HFFc6 (cell line): ENCODE measurements around the gene ADAM17. TPM values are rescaled to one million over a fixed set of nuclear protein-coding genes. Genes with fewer than 3 reads are reported as not detected.

ENCODE experiments used
- DNase-seq: peaks from one replicate; pipeline ENCODE4 v3.0.0-alpha.2; 2018
- H3K27ac Mint-ChIP-seq: 2 replicates; pipeline ENCODE4 v1.8.0; 2020; ENCODE audit warnings: mild to moderate bottlenecking, mixed read lengths
- H3K27me3 Mint-ChIP-seq: 2 replicates; pipeline ENCODE4 v1.8.0; 2021; ENCODE audit warnings: mild to moderate bottlenecking, moderate library complexity, mixed read lengths; ENCODE audit not compliant: insufficient read depth
- H3K36me3 Mint-ChIP-seq: 2 replicates; pipeline ENCODE4 v1.8.0; 2021; ENCODE audit warnings: low read depth, mixed read lengths
- H3K4me1 Mint-ChIP-seq: 2 replicates; pipeline ENCODE4 v1.8.0; 2020; ENCODE audit warnings: low read depth, mixed read lengths
- H3K4me3 Mint-ChIP-seq: 2 replicates; pipeline ENCODE4 v1.8.0; 2020; ENCODE audit warnings: mild to moderate bottlenecking, moderate library complexity, mixed read lengths
- H3K9me3 Mint-ChIP-seq: 2 replicates; pipeline ENCODE4 v1.8.0; 2020; ENCODE audit warnings: mild to moderate bottlenecking, mixed read lengths
- total RNA-seq, 6 experiments: library from RNA; stranded (reverse); fragmentation: NEBNext Ultra II Directional; extraction: Animal tissue kit (Norgen Biotek cat#: 25700); gene quantifications; 2 replicates in 1 of 6; 3 replicates in 5 of 6; pipeline ENCODE4 v1.2.3, GENCODE V29; 2021
- TF ChIP-seq, protein P1 (sequence below): fragments of 200-600 bp; sonication (generic); IDR thresholded peaks from 2 replicates; pipeline ENCODE4 v1.5.0; 2021; ENCODE audit warnings: antibody characterized with exemption, mild to moderate bottlenecking

The ADAM17 gene
- total RNA-seq, 6 experiments from 2014 or later: 16.0 to 20.0 (median 19.4) TPM

DNA sequence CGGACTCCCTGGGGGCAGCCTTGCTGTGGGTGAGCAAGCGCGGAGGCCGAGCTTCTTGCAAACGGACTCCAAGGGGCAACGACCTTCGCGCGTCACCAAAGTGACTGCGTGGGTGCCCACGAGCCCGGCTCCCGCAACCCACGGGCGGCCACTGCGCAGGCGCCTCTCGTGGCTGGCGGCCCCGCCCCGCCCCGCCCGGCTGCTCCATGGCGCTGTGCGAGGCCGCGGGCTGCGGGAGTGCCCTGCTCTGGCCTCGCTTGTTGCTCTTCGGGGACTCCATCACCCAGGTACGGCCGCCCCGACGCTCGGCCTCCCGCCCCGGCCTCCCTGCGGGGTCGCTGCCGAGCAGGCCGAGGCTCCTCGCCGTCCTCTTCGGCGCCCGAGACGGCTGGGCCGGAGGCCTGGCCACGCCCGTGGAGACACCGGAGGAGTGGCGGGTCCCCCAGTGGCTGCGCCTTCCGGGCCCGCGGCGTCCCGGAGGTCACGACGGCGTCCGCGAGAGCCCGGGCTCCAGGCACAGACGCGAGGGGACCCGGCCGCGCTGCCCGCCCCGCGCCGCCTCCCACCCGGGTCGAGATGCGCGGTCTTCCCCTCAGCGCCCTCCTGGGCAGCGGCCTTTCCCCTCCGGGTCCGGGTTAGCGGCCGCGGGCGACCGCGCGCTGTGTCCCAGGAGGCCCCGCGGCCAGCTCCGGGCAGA, 81.1 kb downstream of the ADAM17 start, which contains the start of gene IAH1:
IAH1 (plus strand) TSS at position 191 of the 697 bp plus-strand sequence; CDS start at position 207, 16 bp downstream.
- H3K4me3 Mint-ChIP-seq: peak within 1 kb of the TSS; percentile 86
- TF ChIP-seq, protein P1, sequence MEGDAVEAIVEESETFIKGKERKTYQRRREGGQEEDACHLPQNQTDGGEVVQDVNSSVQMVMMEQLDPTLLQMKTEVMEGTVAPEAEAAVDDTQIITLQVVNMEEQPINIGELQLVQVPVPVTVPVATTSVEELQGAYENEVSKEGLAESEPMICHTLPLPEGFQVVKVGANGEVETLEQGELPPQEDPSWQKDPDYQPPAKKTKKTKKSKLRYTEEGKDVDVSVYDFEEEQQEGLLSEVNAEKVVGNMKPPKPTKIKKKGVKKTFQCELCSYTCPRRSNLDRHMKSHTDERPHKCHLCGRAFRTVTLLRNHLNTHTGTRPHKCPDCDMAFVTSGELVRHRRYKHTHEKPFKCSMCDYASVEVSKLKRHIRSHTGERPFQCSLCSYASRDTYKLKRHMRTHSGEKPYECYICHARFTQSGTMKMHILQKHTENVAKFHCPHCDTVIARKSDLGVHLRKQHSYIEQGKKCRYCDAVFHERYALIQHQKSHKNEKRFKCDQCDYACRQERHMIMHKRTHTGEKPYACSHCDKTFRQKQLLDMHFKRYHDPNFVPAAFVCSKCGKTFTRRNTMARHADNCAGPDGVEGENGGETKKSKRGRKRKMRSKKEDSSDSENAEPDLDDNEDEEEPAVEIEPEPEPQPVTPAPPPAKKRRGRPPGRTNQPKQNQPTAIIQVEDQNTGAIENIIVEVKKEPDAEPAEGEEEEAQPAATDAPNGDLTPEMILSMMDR: peak; percentile 18; the same call in 1 of the 2 replicates
- H3K9me3 Mint-ChIP-seq: no peaks in the 10 kb centered on the region
- DNase-seq: peak; percentile 10
- H3K27me3 Mint-ChIP-seq: no peaks in the 10 kb centered on the region; the same call in 1 of the 2 replicates
- peaks cover 34% of the 10 kb centered on the region for H3K4me1 Mint-ChIP-seq
- H3K27ac Mint-ChIP-seq: peak within 1 kb of the TSS; percentile 83
- H3K36me3 Mint-ChIP-seq: peaks cover 51% of the 10 kb centered on the region

DNA sequence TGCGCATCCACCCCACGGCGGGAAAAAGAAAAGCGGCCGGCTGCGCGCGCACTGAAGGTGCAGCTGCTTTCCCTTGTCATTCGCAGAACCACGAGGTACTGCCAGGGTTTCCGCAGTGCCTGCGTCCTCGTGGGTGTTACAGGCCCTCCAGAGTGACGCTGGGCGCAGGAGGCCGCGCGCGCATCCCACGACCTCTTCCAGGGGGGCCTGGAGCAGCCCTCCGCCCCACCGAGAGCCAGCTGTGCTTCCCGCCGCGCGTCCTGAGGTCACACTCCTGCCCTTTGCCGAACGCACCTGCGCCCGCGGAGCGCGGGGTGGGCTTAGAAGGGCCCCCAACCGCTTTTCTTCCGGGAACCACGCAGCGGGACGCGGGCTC, 81.7 kb downstream of the ADAM17 start:
- TF ChIP-seq, protein P1: no peak
- Mint-ChIP-seq H3K9me3 (no peaks in the 10 kb centered on the region), H3K27me3 (no peaks in the 10 kb centered on the region; the same call in 1 of the 2 replicates), H3K4me3 (peak overlapping the region; percentile 75), H3K27ac (peak overlapping the region; percentile 61; the same call in 1 of the 2 replicates), H3K4me1 (peaks cover 29% of the 10 kb centered on the region), H3K36me3 (peaks cover 46% of the 10 kb centered on the region)
- no peak for DNase-seq

DNA sequence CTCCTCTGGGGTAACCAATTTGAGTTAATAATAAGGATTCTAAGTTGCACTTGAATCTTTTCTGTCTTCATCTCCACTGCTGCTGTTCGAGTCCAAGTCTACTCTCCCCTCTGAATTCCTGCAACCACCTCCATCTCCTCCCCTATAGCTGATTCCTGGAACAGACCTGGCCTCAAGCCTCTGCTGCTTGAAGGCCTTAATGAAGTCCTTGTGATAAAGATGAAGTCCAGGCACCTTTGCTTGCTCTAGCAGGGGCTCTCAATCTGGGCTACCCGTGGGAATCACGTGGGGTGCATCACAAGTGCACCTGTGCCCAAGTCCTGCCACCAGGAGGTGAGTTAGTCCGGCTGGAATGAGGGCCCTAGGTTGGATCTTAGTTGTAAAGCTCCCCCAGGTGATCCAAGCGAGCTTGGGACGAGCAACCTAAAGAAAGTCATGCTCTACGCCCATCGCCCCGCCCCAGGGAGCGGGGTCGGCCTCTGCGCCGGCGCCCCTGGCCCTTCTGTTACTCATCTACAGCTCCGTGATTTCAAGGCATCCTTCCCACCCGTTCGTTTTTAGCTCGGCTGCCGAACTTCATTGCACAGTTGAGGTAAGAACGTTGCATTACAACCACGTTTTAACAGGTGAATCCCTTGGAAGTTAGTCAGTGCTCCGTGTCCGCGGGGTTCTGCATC, 82.2 kb downstream of the ADAM17 start:
- H3K27ac Mint-ChIP-seq: no peak overlapping the region

DNA sequence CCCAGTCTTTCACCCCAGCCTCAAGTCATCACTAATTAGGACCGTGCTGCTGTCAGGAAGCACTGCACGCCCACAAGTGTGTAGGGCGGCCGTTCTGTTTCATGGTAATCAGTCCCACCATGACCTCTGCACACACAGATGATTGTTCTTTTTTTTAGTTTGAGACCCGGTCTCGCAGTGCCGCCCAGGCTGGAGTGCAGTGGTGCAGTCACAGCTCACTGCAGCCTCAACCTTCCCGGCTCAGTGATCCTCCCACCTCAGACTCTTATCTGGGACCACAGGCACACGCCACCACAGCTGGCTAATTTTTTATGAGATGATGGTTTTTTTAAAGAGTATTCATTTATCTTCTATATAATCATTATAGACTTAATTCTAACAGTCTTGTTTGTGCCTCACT, 83.1 kb downstream of the ADAM17 start:
- no peak for DNase-seq
- TF ChIP-seq, protein P1: no peak
- H3K9me3 Mint-ChIP-seq: no peaks in the 10 kb centered on the region
- no peak overlapping the region for H3K4me3 Mint-ChIP-seq
- no peaks in the 10 kb centered on the region; the same call in 1 of the 2 replicates for H3K27me3 Mint-ChIP-seq
- H3K36me3 Mint-ChIP-seq: peaks cover 38% of the 10 kb centered on the region
- H3K4me1 Mint-ChIP-seq: peaks cover 19% of the 10 kb centered on the region
- no peak overlapping the region for H3K27ac Mint-ChIP-seq

More for the DNA sequence above, 82.2 kb downstream of the ADAM17 start:
- TF ChIP-seq, protein P1: peak; percentile 29
- no peaks in the 10 kb centered on the region; the same call in 1 of the 2 replicates for H3K27me3 Mint-ChIP-seq
- peaks cover 26% of the 10 kb centered on the region for H3K4me1 Mint-ChIP-seq
- H3K9me3 Mint-ChIP-seq: no peaks in the 10 kb centered on the region
- H3K4me3 Mint-ChIP-seq: peak overlapping the region; percentile 32; the same call in 1 of the 2 replicates
- peaks cover 41% of the 10 kb centered on the region for H3K36me3 Mint-ChIP-seq
- DNase-seq: no peak

DNA sequence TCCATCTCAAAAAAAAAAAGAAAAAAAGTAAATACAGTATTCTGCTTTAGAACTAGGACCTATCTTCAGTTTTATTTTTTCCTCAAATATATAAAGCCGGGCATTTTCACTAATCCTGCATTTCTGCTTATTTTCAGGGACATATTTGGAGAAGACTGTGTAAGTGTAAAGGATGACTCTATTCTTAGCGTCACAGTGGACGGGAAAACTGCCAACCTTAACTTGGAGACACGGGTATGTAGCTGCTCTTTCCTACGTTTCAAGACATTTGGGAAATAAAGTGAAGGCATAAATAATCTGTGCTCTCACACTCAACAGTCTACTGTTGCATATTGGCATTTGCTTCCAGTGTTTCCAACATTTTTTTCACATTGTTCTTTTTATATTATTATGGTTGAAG, 84.4 kb downstream of the ADAM17 start:
- H3K4me3 Mint-ChIP-seq: no peak overlapping the region
- peaks cover 27% of the 10 kb centered on the region for H3K36me3 Mint-ChIP-seq
- H3K27ac Mint-ChIP-seq: no peak overlapping the region
- H3K4me1 Mint-ChIP-seq: peaks cover 7% of the 10 kb centered on the region
- H3K9me3 Mint-ChIP-seq: no peaks in the 10 kb centered on the region
- H3K27me3 Mint-ChIP-seq: peaks cover under 1% of the 10 kb centered on the region; the same call in 1 of the 2 replicates
- DNase-seq: no peak
- TF ChIP-seq, protein P1: no peak
